Left colon (tissue), 2 donors: ENCODE measurements around the gene SEC22C. TPM values are rescaled to one million over a fixed set of nuclear protein-coding genes. Genes with fewer than 3 reads are reported as not detected.
"Not testable (repeated sequence)": the region's sequence is repeated elsewhere in the genome, so short reads cannot be mapped to it uniquely, and the experiment has no call there.

Source experiments
- ATAC-seq: fragments of 200-7000 bp; cut with Tn5 transposase; one replicate; pipeline ENCODE4 v1.9.1; 2020; ENCODE audit warnings: mild to moderate bottlenecking, moderate library complexity
- DNase-seq, 2 donors: peaks; one replicate each; pipeline ENCODE4 v3.0.0-alpha.2; 2020
- intact Hi-C, 2 donors: fragments of 100-400 bp; cut with DNase I in 1 of 2; cut with micrococcal nuclease in 1 of 2; formaldehyde crosslinking; loops; one replicate each; pipeline versions ENCODE4 v1.11.2 to v1.14.0; 2022; cut with DNase I, micrococcal nuclease
- total RNA-seq, 2 donors: library from RNA; stranded (reverse); fragmentation: NEBNext Ultra II Directional; extraction: Animal tissue kit (Norgen Biotek cat#: 25700); gene quantifications; one replicate each; pipeline ENCODE4 v1.2.1, GENCODE V29; 2021
- donor health status: DM: no; HTN: no; CAD: no.
- donor health status: DM: yes; HTN: yes; CAD: no.

SEC22C gene
- total RNA-seq, 2 donors from 2014 or later: 11.4 to 15.2 TPM

GRCh38 chr3:42589382-42590109 is 7.8 kb upstream of the SEC22C start:
- no peak for DNase-seq
- no peak for ATAC-seq

GRCh38 chr3:42588625-42589024 is 6.9 kb upstream of the SEC22C start:
- intact Hi-C loops: no loop called here
- ATAC-seq (no peak), DNase-seq (no peak)

More at GRCh38 chr3:42589382-42590109, 7.8 kb upstream of the SEC22C start:
- intact Hi-C loops: no loop called here

GRCh38 chr3:42582474-42583070 is 805 bp upstream of the SEC22C start:
- intact Hi-C loops: no loop called here
- ATAC-seq: no peak
- no peak for DNase-seq

- intact Hi-C loops: no loop called here
- DNase-seq (no peak), ATAC-seq (no peak)
Observed at GRCh38 chr3:42581400-42581708, 413 bp downstream of the SEC22C start.

- DNase-seq, intact Hi-C loops, ATAC-seq: not testable (repeated sequence)
Observed at GRCh38 chr3:42579346-42579745, 2.4 kb downstream of the SEC22C start.

- intact Hi-C loops: no loop called here
- ATAC-seq (no peak), DNase-seq (no peak)
Observed at GRCh38 chr3:42578054-42578453, 3.7 kb downstream of the SEC22C start.

GRCh38 chr3:42575137-42575741 is 6.5 kb downstream of the SEC22C start:
- DNase-seq (no peak), ATAC-seq (no peak)
- intact Hi-C loops: no loop called here

- ATAC-seq (peak; percentile 78), DNase-seq (no peak)
- intact Hi-C loops: no loop called here
Observed at GRCh38 chr3:42572278-42572677, 9.5 kb downstream of the SEC22C start.

GRCh38 chr3:42569593-42570142 is 12.1 kb downstream of the SEC22C start:
- intact Hi-C loops: no loop called here
- ATAC-seq (no peak), DNase-seq (no peak)

- DNase-seq (no peak), ATAC-seq (no peak)
- intact Hi-C loops: no loop called here
Observed at GRCh38 chr3:42562047-42562907, 19.5 kb downstream of the SEC22C start.

- intact Hi-C loops: no loop called here
- peak; percentile 36 for ATAC-seq
Observed at GRCh38 chr3:42557854-42558253, 23.9 kb downstream of the SEC22C start.

GRCh38 chr3:42556817-42557216 is 24.9 kb downstream of the SEC22C start:
- intact Hi-C loops, ATAC-seq, DNase-seq: not testable (repeated sequence)

More at GRCh38 chr3:42557854-42558253, 23.9 kb downstream of the SEC22C start:
- DNase-seq: no peak

GRCh38 chr3:42556089-42556632 is 25.6 kb downstream of the SEC22C start:
- no peak for DNase-seq
- ATAC-seq: peak; percentile 22
- intact Hi-C loops: no loop called here

GRCh38 chr3:42552830-42553229 is 28.9 kb downstream of the SEC22C start:
- intact Hi-C loops: no loop called here
- no peak for ATAC-seq
- no peak for DNase-seq

GRCh38 chr3:42550250-42550649 is 31.5 kb downstream of the SEC22C start:
- DNase-seq: no peak

GRCh38 chr3:42549131-42549530 is 32.6 kb downstream of the SEC22C start:
- DNase-seq: no peak
- intact Hi-C loops: loop anchor here in 1 of 2 donors (10.0 kb wide), 1 partner anchor 314 kb away; no protein-coding TSS in a partner anchor
- no peak for ATAC-seq

More at GRCh38 chr3:42550250-42550649, 31.5 kb downstream of the SEC22C start:
- ATAC-seq: no peak
- intact Hi-C loops: no loop called here

- ATAC-seq (peak; percentile 63), DNase-seq (peak; percentile 53 to 80)
- intact Hi-C loops: loop anchor here in 1 of 2 donors (10.0 kb wide), 1 partner anchor 313 kb away; no protein-coding TSS in a partner anchor
Observed at GRCh38 chr3:42547401-42547945, 34.3 kb downstream of the SEC22C start.

GRCh38 chr3:42546691-42547213 is 35.0 kb downstream of the SEC22C start:
- ATAC-seq: no peak
- intact Hi-C loops: loop anchor here in 1 of 2 donors (10.0 kb wide), 1 partner anchor 312 kb away; no protein-coding TSS in a partner anchor
- no peak for DNase-seq
